HG03565 (cell line): ENCODE results near the gene CYTH4.
"Not testable (repeated sequence)": the region's sequence is repeated elsewhere in the genome, so short reads cannot be mapped to it uniquely, and the experiment has no call there.

Experiments used
- ATAC-seq: cut with Tn5 transposase; IDR thresholded peaks from one replicate; pipeline ENCODE4 v1.9.1; 2021; ENCODE audit warnings: mild to moderate bottlenecking, moderate library complexity; ENCODE audit not compliant: unreplicated experiment

The CYTH4 gene

DNA sequence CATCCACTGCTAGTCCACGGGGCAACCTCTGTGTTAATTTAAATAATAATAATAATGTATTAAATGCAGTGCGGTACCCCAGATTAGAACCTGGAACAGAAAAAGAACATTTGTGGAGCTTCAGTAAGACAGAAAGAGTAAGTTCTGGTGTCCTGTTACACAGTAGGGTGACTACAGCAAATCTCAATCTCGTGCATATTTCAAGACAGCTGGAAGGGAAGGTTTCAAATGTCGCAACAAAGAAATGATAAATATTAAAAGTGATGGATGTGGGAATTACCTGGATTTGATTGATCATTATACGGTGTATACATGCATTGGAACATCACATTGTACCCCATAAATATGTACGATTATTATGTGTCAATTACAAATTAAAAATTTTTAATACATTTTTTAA is 36.6 kb upstream of the CYTH4 start:
- ATAC-seq, result no peak

DNA sequence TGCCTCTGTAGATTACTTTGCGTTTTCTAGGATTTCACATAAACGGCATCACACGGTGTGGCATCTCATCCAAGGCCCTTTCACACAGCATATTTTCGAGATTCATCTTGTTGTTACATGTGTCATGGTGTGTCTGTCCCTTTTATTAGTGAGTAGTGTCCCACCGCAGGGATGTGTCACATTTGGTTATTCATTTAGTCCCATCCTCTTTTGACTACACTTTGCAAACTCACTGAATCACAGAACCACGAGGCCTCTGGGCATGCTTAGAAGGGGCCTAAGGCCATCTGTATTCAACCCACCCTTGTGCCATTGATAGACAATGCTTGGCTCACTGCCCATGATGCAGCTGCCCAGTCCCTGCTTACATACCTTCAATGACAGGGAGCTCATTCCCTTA is 34.1 kb upstream of the CYTH4 start:
- no peak for ATAC-seq

DNA sequence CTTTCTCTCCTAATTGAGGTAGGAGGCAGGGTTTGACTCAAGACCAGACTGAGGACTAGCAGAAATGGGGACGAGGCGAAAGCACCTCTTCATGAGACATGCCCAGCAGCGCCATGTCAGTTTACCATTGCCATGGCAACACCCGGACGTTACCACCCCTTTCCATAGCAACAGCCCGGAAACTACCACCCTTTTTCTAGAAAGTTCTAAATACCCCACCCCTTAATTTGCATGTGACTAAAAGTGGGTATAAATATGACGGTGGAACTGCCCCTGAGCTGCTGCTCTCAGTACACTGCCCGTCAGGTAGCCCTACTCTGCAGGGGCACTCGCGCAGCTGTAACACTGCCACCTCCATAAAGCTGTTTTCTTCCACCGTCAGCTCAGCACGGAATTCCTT is 32.3 kb upstream of the CYTH4 start:
- ATAC-seq, result no peak

DNA sequence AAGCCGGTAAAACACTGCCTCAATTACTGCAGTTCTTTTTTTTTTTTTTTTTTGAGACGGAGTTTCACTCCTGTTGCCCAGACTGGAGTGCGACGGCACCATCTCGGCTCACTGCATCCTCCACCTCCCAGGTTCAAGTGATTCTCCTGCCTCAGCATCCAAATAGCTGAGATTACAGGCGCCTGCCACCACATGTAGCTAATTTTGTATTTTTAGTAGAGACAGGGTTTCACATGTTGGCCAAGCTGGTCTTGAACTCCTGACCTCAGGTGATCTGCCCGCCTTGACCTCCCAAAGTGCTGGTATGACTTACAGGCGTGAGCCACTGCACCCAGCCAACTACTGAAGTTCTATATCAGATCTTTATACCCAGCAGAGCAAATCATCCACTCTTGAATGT is 30.5 kb upstream of the CYTH4 start:
- ATAC-seq, result not testable (repeated sequence)

DNA sequence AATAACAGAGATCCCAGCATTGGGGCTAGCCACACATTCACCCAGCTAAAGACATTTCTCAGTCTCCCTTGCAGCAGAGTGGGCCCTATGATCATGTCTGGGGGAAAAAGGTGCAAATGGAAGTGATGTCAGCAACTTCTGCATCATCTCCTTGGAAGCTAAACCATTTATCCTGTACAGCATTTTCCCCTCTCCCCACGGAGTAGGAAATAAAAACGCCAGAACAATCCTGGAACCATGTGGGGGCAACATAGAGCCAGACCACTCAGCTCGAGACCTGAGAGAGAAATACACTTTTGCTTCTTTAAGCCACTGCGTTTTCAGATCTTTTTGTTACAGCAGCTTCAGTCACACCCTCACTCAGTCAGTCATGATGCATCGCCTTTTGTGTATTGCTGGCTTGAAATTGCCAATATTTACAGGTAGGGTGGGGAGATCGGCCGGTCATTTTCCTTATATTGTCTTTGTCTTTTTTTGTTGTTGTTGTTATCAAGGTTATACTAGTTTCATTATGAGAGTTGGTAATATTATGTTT is 29.1 kb upstream of the CYTH4 start:
- ATAC-seq, result no peak

DNA sequence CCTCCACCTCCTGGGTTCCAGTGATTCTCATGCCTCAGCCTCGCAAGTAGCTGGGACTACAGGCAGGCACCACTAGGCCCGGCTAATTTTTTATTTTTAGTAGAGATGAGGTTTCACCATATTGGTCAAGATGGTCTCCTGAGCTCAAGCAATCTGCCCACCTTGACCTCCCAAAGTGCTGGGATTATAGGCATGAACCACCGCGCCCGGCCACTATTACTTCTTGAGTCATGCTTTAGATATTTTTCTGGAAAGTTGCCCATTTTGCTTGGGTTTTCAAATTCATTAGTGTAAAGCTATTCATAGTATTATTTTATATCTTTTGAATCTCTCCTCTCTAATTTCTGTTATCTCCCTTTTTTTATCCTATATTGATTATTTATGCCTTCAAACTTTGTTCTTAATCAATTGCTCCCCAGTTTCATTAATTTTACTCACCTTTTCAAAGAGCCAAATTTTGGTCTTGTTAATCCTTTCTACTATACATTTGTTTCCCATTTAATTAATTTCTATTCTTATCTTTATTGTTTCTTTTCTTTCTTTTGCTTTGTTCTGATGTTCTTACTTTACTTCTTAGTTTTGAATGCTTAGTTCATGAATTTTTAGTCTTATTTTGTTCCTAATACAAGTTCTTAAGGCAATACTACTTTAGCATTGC is 28.0 kb upstream of the CYTH4 start:
- ATAC-seq, result no peak

DNA sequence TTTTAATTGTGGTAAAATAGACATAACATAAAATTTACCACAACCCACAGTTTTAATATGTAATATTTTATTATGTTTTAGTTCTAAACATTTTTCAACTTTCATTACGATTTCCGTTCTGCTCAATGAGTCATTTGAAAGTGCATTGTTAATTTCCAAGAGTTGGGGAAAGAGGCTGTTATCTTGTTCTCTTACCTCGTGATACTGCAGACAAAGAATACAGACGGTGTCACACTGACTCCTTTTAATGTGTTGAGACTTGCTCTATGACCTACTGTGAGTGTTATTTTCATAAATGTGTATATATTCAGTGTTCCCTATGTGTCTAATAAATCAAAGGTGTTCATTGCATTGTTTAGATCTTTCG is 27.5 kb upstream of the CYTH4 start:
- ATAC-seq, result no peak

DNA sequence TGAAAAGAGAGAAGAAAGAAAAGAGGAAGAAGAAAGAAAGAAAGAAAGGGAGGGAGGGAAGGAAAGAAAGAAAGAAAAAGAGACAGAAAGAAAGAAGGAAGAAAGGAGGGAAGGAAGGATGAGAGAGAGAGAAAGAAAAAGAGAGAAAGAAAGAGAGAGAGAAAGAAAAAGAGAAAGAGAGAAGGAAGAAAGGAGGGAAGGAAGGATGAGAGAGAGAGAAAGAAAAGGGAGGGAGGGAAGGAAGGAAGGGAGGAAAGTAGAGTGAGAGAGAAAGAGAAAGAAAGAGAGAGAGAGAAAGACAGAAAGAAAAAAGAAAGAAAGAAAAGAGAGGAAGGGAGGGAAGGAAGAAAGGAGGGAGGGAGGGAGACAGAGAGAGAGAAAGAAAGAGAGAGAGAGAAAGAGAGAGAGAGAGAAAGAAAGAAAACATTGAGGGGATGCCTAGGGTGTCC is 26.7 kb upstream of the CYTH4 start:
- ATAC-seq, result no peak

DNA sequence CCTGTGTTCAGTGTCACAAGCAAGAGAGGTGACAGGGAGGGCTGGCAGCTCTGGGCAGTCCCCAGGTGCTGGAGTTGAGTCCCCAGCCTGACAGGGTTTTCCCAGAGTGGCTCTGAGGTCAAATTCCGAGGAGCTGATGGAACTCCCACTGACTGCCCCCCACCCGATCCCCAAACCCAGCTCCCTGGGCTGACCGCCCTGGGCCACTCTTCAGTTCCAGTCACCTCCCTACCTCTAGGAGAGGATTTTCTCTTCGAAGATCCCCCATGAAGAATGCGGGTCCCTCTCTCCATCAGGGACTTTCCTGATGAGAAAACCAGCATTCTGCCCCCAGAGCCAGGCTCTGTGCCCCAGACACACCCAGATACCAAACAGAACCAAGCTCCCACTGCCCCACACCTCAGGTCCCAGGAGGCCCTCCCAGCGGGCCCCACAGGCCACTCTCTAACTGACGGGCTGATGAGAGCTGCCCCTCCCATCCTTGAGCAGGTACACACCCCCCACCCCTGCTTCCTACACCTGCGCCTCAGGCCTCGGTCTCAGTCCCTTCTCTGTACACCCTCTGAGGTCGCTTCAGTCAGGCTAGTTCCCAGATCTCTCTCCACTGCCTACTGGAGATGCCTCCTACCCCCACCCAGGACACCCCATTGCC is 26.1 kb upstream of the CYTH4 start:
- ATAC-seq, result no peak

DNA sequence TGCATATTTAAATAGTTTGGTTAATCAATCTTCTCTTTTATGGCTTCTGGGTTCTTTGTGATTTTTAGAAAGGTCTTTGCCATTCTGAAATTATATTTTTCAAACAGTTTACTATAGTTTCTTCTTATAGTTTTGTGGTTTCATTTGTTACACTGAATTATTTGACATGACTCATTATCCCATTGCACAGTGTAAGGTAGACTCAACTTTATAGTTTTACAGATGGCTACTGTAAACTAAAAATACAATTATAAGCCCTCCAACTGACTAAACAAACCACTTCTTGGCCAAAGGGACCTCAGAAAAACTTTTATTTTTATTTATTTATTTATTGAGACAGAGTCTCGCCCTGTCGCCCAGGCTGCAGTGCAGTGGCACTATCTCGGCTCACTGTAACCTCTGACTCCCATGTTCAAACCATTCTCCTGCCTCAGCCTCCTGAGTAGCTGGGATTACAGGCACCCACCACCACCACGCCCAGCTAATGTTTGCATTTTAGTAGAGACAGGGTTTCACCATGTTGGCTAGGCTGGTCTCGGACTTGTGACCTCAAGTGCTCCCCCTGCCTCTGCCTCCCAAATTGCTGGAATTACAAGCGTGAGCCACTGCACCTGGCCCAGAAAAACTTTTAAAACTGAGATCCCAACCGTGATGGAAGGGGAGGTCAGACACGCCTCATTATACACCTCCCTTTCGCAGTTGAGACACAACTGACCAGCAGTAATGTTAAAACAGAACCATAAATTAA is 24.1 kb upstream of the CYTH4 start:
- no peak for ATAC-seq

DNA sequence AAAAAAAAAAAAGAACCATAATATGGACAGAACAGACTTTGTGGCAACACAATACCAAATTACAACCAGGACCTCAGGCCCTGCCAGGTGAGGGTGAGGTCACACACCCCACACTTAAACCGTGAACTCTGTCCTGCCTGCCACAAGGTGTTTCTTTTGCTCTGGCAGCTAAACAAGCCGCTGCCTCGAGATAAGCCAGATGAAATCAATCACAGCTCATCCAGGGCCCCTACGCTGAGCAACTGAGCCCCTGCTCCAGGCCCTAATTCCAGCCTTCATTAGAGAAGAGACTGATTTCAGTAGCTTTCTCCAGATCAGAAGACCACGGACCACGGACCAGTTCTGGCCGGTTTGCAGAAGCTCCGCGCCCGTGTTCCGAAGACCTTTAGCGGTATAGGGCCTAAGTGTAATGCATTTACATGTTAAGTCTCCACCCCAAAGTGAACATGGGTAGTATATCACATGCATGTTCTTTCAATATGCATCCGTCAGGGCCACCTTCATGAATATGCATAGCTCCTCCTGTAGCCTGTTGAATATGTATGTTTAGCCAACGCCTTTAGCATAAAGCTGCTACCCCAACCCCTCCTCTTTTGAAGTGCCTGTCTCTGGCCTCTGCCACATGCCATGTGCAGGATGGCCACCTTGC is 23.4 kb upstream of the CYTH4 start:
- ATAC-seq, result no peak

DNA sequence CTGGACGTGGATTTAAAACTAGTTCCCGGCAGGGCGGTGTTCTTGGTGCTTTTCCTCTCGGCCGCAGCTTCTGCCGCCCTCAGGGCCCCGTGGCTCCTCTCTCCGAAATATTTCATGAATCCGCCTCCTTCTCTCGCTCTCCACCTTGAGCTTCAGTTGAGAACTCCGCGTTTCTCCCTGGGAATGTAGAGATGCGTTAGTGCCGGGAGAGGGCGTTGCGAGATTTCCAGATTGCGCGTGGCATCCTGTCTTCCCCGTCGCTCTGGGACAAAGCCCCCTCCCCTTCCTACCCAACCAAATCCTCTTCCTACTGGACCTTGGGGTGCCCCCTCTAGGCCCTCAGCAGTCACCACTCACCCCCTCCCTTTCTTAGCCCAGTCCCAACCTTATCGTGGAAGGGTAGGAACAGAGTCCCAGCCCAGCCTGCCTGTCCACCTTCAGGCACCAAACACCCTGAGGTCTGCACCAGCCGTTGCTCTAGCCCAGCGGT is 22.7 kb upstream of the CYTH4 start:
- no peak for ATAC-seq

DNA sequence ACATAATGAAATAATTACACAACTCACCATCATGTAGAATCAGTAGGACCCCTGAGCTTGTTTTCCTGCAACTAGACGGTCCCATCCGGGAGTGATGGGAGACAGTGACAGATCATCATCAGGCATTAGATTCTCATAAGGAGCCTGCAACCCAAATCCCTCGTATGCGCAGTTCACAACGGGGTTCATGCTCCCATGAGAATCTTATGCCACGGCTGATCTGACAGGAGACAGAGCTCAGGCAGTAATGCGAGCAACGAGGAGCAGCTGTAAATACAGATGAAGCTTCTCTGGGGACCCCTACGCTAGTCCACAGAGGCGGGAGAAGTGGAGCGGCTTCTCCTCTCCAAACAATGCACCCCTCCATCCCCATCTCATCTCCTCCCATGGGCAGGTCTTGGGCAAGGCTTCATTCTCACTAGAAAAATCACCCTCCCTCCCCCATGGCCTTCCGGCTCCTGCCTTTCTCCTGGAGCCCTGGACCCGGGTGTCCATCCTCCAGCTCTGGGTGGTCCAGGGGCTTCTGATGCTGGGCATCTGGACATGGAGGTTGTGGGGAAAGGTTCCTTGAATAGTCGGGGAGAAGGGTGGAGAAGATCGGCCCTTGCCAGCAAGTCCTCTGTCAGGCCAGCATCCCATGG is 22.0 kb upstream of the CYTH4 start:
- no peak for ATAC-seq

DNA sequence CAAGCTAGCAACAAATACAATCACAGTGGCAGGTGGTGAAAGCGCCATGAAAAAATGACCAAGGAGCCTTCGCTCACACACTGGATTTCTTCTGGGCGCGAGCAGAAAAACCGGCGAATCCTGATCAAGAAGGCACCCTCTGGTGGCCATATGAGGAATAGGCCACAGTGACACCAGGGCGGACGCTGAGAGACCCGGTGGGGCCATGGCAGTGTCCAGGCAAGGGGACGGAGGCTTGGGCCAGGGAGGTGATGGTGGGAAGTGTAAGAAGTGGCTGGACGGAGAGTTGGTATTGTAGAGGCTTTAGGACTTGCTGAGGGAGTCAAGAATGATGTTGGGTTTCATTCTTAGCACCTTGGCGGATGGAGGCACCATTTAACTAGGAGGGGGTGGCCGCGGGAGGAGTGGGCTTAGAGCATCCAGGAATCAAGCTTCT is 21.4 kb upstream of the CYTH4 start:
- no peak for ATAC-seq

DNA sequence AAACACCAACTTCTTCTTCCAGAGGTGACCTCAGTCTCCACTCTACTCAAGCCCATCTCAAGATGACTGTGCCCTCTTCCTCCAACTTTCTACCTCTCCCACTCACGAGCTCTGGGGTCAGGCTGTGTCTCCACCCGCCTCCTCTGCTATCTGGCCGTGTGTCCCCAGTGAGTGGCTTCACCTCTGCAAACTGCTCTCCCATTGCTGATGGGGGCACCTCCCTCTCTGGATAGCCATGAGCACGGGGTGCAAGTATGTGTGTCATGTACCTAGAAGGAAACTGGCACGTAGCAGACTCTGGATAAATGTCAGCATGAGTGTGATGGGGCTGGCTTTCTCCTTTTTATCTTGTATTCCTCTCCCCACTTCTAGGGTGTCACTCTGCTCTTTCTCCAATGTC is 20.0 kb upstream of the CYTH4 start:
- no peak for ATAC-seq

DNA sequence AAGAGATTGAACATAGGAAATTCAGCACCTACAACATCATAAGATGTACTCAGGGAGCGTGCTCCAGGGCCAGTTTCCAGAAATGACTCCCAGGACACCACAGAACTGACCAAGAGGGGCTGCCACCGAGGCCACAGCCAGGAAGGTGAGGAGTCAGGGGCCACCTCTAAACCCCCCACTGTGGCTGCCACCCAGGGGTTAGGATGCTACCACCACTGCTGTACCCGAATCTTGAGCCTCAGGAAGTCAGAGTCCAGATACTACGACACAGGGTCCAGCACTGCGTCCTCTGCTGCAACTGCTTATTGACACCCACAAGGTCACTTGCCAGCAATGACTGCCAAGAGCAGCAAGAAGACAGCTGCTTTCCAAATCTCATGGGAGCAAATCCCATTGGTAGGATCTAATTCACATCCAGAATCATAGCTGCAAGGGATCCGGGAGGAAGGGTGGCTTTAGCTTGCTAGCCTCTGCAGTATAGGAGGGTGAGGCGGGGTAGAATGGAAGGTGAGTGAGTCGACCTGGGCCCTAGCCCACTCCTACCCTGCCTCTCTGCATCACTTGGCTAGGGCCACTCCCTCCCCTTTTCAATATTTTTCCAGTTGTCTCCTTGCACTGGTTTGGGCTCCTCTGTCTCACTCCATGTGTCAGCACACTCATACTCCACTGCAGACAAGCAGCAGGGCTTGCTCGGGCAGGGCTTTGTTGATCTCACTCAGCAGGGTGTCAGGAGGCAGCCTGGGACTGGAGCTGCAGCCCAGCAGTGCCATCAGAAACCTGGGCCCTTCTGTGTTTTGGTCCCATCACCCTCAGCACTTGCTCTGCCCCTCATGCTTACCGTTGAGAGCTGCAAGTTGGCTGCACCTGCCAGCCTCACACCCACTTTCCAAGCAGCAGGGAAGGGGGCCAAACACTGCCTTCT is 18.1 kb upstream of the CYTH4 start:
- no peak for ATAC-seq

DNA sequence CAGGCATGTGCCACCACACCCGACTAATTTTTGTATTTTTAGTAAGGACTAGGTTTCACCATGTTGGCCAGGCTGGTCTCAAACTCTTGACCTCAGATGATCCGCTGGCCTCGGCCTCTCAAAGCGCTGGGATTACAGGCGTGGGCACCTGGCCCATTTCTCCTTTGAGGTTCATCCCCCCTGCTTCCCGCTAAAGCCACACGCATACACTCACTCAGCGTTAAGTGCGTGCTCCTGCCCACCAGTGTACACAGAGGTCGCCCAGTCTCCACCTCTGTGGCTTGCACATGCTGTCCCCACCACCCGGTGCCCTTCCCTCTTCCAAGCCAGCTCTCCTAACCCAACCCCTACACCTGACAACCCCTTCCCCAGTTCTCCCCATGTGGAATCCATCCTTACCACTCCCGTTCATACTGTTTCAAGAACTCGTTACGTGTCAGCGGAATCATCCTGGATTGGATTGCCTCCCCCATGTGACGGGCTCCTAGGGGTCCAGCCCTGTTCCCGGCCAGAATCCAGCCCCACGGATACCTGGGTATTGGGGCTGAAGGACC is 15.7 kb upstream of the CYTH4 start:
- ATAC-seq, result no peak

DNA sequence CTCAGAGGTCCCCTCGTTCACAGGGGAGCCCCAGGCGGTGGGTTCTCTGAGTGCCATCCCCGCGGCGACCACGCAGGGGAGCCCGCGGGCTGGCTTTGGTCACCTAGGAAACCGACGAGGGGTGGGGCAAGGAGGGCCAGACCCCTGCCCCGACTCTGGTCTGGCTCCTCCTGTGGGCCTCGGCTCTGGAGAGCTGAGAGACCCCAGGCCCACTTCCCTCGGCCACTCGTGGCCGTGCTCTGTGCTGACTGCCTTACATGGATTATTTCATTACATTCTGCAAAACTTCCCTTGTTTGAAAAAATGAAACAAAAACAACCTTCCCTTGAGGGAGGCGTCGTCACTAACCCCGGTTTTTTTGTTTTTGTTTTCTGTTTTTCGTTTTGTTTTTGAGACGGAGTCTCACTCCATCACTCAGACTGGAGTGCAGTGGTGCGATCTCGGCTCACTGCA is 15.1 kb upstream of the CYTH4 start:
- ATAC-seq, result no peak

DNA sequence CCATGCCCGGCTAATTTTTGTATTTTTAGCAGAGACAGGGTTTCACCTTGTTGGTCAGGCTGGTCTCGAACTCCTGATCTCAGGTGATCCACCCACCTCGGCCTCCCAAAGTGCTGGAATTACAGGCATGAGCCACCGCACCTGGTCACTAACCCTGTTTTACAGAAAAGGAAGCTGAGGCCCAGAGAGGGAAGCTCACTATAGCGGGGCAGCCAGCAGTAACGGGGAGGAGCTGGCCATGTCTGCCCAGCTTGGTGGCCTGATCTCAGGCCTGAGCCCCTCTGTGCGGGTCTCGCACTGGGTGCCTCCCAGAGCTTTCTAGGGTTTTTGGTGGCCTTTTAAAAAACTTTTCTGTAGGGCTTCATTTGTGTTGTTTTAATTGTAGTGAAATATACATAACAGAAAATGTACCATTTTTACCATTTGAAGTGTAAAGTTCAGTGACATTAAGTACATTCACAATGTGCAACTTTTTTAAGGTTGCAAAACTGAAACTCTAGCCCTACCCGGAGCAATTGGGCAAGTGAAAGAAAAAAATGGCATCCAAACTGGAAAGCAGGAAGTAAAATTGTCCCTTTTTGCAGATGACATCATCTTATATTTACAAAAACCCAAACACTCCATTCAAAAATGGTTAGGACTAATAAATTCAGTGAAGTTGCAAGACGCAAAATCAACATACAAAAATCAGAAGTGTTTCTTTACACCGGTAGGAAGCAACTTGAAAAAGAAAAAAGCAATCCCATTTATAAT is 14.5 kb upstream of the CYTH4 start:
- ATAC-seq, result no peak
